BLaER1 (cell line): ENCODE results near the gene CFL2.

Source experiments
- H3K27ac ChIP-seq: shearing (Covaris generic); formaldehyde crosslinking; 2 replicates; pipeline ENCODE4 v1.8.1; 2022
- H3K27me3 ChIP-seq: shearing (Covaris generic); formaldehyde crosslinking; 2 replicates; pipeline ENCODE4 v1.8.1; 2022
- H3K36me3 ChIP-seq: shearing (Covaris generic); formaldehyde crosslinking; 2 replicates; pipeline ENCODE4 v1.8.1; 2022
- H3K4me1 ChIP-seq: shearing (Covaris generic); formaldehyde crosslinking; 2 replicates; pipeline ENCODE4 v1.8.1; 2022
- H3K4me2 ChIP-seq: shearing (Covaris generic); formaldehyde crosslinking; 2 replicates; pipeline ENCODE4 v1.8.1; 2022
- H3K4me3 ChIP-seq: shearing (Covaris generic); formaldehyde crosslinking; 2 replicates; pipeline ENCODE4 v1.8.1; 2022
- H3K9ac ChIP-seq: shearing (Covaris generic); formaldehyde crosslinking; 2 replicates; pipeline ENCODE4 v1.8.1; 2022
- H3K9me3 ChIP-seq: shearing (Covaris generic); formaldehyde crosslinking; 2 replicates; pipeline ENCODE4 v1.8.1; 2022
- H4K20me1 ChIP-seq: shearing (Covaris generic); formaldehyde crosslinking; 2 replicates; pipeline ENCODE4 v1.8.1; 2022
- Cebpa-rat ChIP-seq: shearing (Covaris generic); IDR thresholded peaks from 2 replicates; pipeline ENCODE4 v1.8.1; 2022

CFL2 gene

DNA sequence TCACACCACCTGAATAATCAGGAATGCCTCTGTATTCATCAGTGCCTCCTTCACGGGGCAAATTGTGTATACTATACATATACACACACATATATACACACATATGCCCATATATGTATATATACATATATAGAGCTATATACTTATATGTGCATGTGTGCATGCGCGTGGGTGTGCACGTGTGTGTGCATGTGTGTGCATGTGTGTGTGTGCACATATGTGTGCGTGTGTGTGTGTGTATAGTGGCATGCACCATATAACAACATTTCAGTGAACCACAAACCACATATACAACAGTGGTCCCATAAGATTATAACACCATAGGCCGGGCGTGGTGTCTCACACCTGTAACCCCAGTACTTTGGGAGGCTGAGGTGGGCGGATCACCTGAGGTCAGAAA is 35.7 kb downstream of the CFL2 start:
- no peaks in the 10 kb centered on the region for H3K36me3 ChIP-seq
- H3K27ac ChIP-seq: no peak overlapping the region
- H3K27me3 ChIP-seq: no peaks in the 10 kb centered on the region

DNA sequence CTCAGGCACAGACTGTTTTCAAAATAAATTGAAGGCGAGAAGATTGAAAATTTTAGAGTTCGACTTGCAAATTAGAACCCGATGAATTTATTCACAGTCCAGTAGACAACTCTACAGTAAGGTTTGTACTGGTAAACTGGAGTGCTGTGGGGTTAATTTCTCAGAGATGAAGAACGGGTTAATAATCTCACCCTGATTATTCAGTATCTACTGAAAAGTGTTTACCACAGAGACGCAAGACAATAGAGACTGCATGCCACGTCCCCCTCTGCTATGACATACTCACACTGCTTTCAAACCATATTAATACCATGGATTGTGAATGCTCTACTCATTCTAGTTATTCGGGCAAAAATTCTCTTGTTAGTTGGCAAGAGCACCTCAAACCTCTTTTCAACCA is 36.1 kb downstream of the CFL2 start:
- H3K36me3 ChIP-seq: no peaks in the 10 kb centered on the region
- TF ChIP-seq Cebpa-rat: no peak
- H4K20me1 ChIP-seq: no peaks in the 10 kb centered on the region
- H3K4me1 ChIP-seq: no peaks in the 10 kb centered on the region
- H3K9me3 ChIP-seq: no peaks in the 10 kb centered on the region
- no peaks in the 10 kb centered on the region for H3K27me3 ChIP-seq
- no peak overlapping the region for H3K27ac ChIP-seq
- H3K4me3 ChIP-seq: no peak overlapping the region
- no peak overlapping the region for H3K4me2 ChIP-seq
- no peak overlapping the region for H3K9ac ChIP-seq

More for the DNA sequence above, 35.7 kb downstream of the CFL2 start:
- no peaks in the 10 kb centered on the region for H3K4me1 ChIP-seq
- no peaks in the 10 kb centered on the region for H3K9me3 ChIP-seq
- H3K9ac ChIP-seq: no peak overlapping the region
- H4K20me1 ChIP-seq: no peaks in the 10 kb centered on the region
- TF ChIP-seq Cebpa-rat: no peak
- H3K4me2 ChIP-seq: no peak overlapping the region
- H3K4me3 ChIP-seq: no peak overlapping the region

DNA sequence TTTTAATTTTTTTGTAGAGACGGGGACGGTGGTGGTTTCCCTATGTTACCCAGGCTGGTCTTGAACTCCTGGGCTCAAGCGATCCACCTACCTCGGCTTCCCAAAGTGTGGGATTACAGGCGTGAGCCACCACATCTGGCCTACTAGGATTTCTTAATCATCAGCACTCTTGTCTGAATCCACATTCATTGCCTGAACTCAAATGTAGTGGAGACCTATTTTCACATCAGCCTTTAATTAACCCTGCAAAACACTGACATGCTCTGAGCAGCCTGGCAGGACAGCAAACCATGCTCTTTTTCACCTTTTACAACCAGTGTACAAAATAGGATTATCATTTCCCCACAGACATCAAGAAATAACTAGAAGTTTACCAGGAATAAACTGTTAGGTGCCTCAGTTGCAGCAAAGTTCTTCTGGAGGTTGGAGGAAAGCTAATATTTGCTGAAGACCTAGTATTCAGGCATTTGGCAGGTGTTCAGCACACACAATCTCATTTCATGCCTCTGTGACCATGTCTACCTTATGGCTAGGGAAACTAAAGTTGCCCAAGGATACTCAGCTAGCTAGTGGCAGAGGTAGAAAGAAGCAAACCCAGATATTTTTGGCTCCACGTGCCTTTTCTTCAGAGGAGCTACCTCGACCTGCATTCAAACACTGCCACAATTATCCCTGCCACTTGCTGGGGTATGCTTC is 37.7 kb downstream of the CFL2 start:
- no peak overlapping the region for H3K4me2 ChIP-seq
- no peaks in the 10 kb centered on the region for H3K36me3 ChIP-seq
- H3K27me3 ChIP-seq: no peaks in the 10 kb centered on the region
- H4K20me1 ChIP-seq: no peaks in the 10 kb centered on the region
- H3K27ac ChIP-seq: no peak overlapping the region
- H3K4me1 ChIP-seq: no peaks in the 10 kb centered on the region
- no peak overlapping the region for H3K4me3 ChIP-seq
- H3K9ac ChIP-seq: no peak overlapping the region
- no peak for TF ChIP-seq Cebpa-rat
- H3K9me3 ChIP-seq: no peaks in the 10 kb centered on the region

DNA sequence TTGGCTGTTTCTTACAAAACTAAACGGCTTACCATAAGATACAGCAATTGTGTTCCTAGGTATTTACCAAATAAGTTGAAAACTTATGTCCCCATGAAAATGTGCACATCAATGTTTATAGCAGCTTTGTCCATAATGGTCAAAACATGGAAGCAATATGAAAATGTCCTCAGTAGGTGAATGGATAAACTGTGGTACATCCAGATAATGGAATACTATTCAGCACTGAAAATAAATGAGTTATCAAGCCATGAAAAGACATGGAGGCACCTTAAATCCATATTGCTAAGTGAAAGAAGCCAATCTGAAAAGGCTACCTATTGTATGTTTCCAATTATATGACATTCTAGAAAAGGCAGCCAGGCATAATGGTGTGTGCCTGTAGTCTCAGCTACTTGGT is 40.7 kb downstream of the CFL2 start:
- Histone ChIP-seq H3K4me3 (no peak overlapping the region), H3K36me3 (no peaks in the 10 kb centered on the region), H3K27me3 (no peaks in the 10 kb centered on the region), H3K27ac (no peak overlapping the region), H3K4me1 (no peaks in the 10 kb centered on the region), H4K20me1 (no peaks in the 10 kb centered on the region), H3K9me3 (no peaks in the 10 kb centered on the region), H3K9ac (no peak overlapping the region), H3K4me2 (no peak overlapping the region)
- TF ChIP-seq Cebpa-rat: no peak

DNA sequence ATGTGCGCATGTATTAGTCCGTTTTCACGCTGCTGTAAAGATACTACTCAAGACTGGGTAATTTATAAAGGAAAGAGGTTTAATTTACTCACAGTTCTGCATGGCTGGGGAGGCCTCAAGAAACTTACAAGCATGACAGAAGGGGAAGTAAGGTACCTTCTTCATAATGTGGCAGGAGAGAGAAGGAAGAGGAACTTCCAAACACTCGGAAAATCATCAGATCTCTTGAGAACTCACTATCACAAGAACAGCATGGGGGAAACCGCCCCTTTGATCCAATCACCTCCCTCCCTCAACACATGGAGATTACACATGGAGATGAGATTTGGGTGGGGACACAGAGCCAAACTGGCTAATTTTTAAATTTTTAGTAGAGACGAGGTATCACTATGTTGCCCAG is 42.7 kb downstream of the CFL2 start:
- no peak for TF ChIP-seq Cebpa-rat
- no peaks in the 10 kb centered on the region for H3K27me3 ChIP-seq
- no peaks in the 10 kb centered on the region for H3K36me3 ChIP-seq
- no peak overlapping the region for H3K4me2 ChIP-seq
- no peak overlapping the region for H3K4me3 ChIP-seq
- H3K9ac ChIP-seq: no peak overlapping the region
- no peaks in the 10 kb centered on the region for H3K9me3 ChIP-seq
- no peak overlapping the region for H3K27ac ChIP-seq
- no peaks in the 10 kb centered on the region for H3K4me1 ChIP-seq
- no peaks in the 10 kb centered on the region for H4K20me1 ChIP-seq

DNA sequence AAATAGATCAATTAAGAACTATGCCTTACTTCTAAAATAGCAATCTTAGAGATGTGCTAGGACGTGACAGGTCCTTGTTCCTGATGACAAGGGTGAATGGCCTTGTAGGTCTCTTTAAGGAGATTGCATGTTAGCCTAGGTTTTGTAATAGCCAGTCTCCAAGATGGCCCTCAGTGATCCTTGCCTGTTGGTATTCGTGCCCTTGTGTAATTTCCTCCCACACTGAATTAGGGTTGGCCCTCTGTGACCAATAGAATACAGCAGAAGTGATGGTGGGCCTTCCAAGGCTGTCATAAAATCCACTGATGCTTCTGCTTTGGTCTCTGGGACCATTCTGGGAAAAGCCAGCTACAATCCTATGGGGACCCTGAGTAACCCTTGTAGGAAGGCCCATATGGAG is 46.3 kb downstream of the CFL2 start:
- H3K27me3 ChIP-seq: no peaks in the 10 kb centered on the region

DNA sequence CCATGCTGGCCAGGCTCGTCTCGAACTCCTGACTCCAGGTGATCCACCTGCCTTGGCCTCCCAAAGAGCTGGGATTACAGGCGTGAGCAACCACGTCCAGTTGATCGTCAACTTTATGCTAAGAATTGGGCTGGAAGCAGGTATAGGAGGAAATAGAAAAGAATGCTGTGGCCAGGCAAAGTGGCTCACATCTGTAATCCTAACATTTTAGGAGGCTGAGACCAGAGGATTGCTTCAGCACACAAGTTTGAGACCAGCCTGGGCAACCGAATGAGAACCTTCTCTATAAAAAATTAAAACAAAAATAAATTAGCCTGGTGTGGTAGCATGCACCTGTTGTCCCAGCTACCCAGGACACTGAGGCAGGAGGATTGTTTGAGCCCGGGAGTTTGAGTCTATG is 47.4 kb downstream of the CFL2 start:
- no peak for TF ChIP-seq Cebpa-rat
- Histone ChIP-seq H4K20me1 (no peaks in the 10 kb centered on the region), H3K36me3 (no peaks in the 10 kb centered on the region), H3K4me1 (peaks cover 7% of the 10 kb centered on the region; the same call in 1 of the 2 replicates), H3K4me2 (no peak overlapping the region), H3K27ac (no peak overlapping the region), H3K27me3 (no peaks in the 10 kb centered on the region), H3K9me3 (0 out of 2 replicates have a peak, but pooled peaks cover 6% of the 10 kb centered on the region), H3K4me3 (no peak overlapping the region), H3K9ac (no peak overlapping the region)

More for the DNA sequence above, 46.3 kb downstream of the CFL2 start:
- no peak overlapping the region for H3K4me3 ChIP-seq
- H3K36me3 ChIP-seq: no peaks in the 10 kb centered on the region
- no peaks in the 10 kb centered on the region for H4K20me1 ChIP-seq
- H3K4me2 ChIP-seq: no peak overlapping the region
- no peaks in the 10 kb centered on the region for H3K9me3 ChIP-seq
- H3K9ac ChIP-seq: no peak overlapping the region
- TF ChIP-seq Cebpa-rat: no peak
- H3K4me1 ChIP-seq: peaks cover 7% of the 10 kb centered on the region; the same call in 1 of the 2 replicates
- H3K27ac ChIP-seq: no peak overlapping the region

DNA sequence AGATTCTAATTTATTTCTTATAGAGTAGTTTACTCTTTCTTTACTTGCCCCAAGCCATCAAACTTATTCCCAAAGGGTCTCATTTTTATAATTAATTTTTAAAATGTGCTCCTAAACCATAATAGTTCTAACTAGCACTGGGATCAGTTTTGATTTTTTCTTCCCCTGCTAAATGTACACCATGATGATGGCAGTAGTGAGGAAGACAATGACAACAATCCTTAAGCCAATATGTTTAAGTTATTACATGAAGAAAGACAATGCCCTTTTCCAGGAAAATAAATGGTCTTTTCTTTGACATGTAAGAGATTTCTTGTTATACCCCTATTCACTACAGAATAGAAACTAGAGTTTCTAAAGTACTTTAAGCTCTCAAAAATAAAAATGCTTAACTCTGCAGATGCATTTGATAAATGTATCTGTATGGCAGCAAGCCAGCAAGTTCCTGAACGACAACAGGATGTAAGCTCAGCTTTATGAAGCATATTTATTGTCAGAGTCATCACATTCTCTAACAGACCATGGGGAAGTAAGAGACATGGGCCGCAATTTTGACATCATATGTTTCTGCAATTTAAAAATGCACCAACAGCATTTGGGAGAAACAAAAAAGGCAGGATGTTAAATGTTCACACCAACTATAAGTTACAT is 48.5 kb downstream of the CFL2 start:
- Histone ChIP-seq H3K9me3 (peaks cover 13% of the 10 kb centered on the region), H4K20me1 (no peaks in the 10 kb centered on the region), H3K4me1 (peaks cover 7% of the 10 kb centered on the region; the same call in 1 of the 2 replicates), H3K4me3 (no peak overlapping the region), H3K36me3 (no peaks in the 10 kb centered on the region), H3K27ac (no peak overlapping the region), H3K4me2 (no peak overlapping the region), H3K9ac (no peak overlapping the region), H3K27me3 (no peaks in the 10 kb centered on the region)
- TF ChIP-seq Cebpa-rat: no peak

DNA sequence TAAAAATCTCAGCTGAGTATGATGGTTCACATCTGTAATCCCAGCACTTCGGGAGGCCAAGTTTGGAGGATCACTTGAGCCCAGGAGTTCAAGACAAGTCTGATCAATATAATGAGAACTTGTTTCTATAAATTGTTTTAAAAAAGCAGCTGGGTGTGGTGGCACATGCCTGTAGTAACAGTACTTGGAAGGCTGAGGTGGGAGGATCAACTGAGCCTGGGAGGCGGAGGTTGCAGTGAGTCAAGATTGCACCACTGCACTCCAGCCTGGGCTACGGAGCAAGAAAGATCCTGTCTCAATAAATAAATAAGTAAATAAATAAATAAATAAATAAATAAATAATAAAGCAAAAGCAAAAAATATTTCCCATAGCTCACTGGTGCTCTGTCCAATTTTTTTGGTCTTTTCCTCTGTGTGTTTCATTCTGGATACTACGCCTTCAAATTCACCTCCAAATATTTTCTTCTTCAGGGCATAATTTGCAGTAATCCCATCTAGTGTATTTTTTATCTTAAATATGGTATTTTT is 51.8 kb downstream of the CFL2 start:
- Histone ChIP-seq H3K4me2 (no peak overlapping the region), H4K20me1 (no peaks in the 10 kb centered on the region), H3K4me3 (no peak overlapping the region), H3K4me1 (peaks cover 7% of the 10 kb centered on the region; the same call in 1 of the 2 replicates), H3K36me3 (no peaks in the 10 kb centered on the region), H3K9ac (no peak overlapping the region), H3K27me3 (no peaks in the 10 kb centered on the region), H3K9me3 (peaks cover 15% of the 10 kb centered on the region), H3K27ac (no peak overlapping the region)
- TF ChIP-seq Cebpa-rat: no peak

DNA sequence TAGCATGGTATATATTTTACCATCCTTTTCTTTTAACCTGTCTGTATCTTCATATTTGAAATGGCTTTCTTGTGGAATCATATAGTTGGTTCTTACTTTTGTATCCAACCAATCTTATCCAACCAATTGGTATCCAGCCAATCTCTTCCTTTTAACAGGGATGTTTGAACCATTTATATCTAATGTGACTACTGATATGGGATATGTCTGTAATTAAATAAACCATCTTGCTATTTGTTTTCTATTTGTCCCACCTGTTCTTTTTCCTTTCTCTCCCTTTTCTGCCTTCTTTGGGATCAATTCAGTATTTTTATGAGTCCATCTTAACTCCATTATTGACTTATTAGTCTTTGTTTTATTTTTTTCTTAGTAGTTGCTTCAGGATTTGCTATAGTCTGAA is 53.6 kb downstream of the CFL2 start:
- H3K9ac ChIP-seq: no peak overlapping the region
- no peaks in the 10 kb centered on the region for H3K4me1 ChIP-seq
- H3K4me3 ChIP-seq: no peak overlapping the region
- H3K36me3 ChIP-seq: no peaks in the 10 kb centered on the region
- H3K9me3 ChIP-seq: peaks cover 15% of the 10 kb centered on the region
- TF ChIP-seq Cebpa-rat: no peak
- H3K4me2 ChIP-seq: no peak overlapping the region
- no peaks in the 10 kb centered on the region for H4K20me1 ChIP-seq
- no peak overlapping the region for H3K27ac ChIP-seq
- no peaks in the 10 kb centered on the region for H3K27me3 ChIP-seq
